ENCODE measurements around the gene INSIG1. TPM values are rescaled to one million over a fixed set of nuclear protein-coding genes. Genes with fewer than 3 reads are reported as not detected.

INSIG1 gene
- total and polyA plus RNA-seq, 4 donors, result 118 to 219 (median 193) TPM

DNA sequence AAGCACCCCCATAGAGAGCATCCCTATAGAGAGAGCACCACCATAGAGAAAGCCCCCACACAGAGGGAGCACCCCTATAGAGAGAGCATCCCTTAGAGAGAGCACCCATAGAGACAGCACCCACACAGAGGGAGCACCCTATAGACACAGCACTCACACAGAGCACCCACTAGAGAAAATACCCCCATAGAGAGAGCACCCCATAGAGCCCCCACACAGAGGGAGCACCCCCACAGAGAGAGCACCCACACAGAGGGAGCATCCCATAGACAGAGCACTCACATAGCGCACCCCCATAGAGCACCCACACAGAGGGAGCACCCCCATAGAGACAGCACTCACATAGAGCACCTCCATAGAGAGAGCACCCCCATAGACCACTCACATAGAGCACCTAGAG is 48.6 kb downstream of the INSIG1 start:
- no peaks in the 10 kb centered on the region for H3K36me3 ChIP-seq (ENCODE audit: control insufficient read depth in 4 of 4, insufficient read depth in 3 of 4, low read depth in 1 of 4, low read length in 3 of 4)
- H3K9me3 ChIP-seq (ENCODE audit: control insufficient read depth in 4 of 4, low read length in 3 of 4), result no peaks in the 10 kb centered on the region
- H3K4me3 ChIP-seq (ENCODE audit: low read depth in 1 of 3, low read length in 3 of 3), result no peak overlapping the region
- WGBS, result 98% methylated on average over 1 of the region's 1 CpG
- DNase-seq (ENCODE audit: low spot score), result no peak
- H3K9ac ChIP-seq (ENCODE audit: low read depth in 1 of 2, low read length in 2 of 2), result no peak overlapping the region
- no peaks in the 10 kb centered on the region for H3K27me3 ChIP-seq (ENCODE audit: control insufficient read depth in 4 of 4, insufficient read depth in 4 of 4, low read length in 3 of 4)
- no peak overlapping the region for H3K27ac ChIP-seq (ENCODE audit: low read depth in 1 of 2, low read length in 2 of 2)
- TF ChIP-seq YY1 (IDR thresholded peaks at IDR 0.05) (no peak), TAF1 (conservative IDR thresholded peaks at IDR 0.05) (no peak), RAD21 (IDR thresholded peaks at IDR 0.05) (no peak), RXRA (IDR thresholded peaks at IDR 0.05) (no peak), SP1 (IDR thresholded peaks at IDR 0.05) (no peak), JUND (IDR thresholded peaks at IDR 0.05) (no peak), FOXA2 (IDR thresholded peaks at IDR 0.05) (no peak), EGR1 (IDR thresholded peaks at IDR 0.05; ENCODE audit: low read depth in 2 of 2) (no peak), NR2F2 (IDR thresholded peaks at IDR 0.05) (no peak), HNF4A (conservative IDR thresholded peaks at IDR 0.05) (no peak), FOXA1 (IDR thresholded peaks at IDR 0.05) (no peak), GABPA (IDR thresholded peaks at IDR 0.05 in 1 of 2, conservative IDR thresholded peaks at IDR 0.05 in 1 of 2) (no peak), HNF4G (IDR thresholded peaks at IDR 0.05) (no peak)
- TF ChIP-seq, protein P1, sequence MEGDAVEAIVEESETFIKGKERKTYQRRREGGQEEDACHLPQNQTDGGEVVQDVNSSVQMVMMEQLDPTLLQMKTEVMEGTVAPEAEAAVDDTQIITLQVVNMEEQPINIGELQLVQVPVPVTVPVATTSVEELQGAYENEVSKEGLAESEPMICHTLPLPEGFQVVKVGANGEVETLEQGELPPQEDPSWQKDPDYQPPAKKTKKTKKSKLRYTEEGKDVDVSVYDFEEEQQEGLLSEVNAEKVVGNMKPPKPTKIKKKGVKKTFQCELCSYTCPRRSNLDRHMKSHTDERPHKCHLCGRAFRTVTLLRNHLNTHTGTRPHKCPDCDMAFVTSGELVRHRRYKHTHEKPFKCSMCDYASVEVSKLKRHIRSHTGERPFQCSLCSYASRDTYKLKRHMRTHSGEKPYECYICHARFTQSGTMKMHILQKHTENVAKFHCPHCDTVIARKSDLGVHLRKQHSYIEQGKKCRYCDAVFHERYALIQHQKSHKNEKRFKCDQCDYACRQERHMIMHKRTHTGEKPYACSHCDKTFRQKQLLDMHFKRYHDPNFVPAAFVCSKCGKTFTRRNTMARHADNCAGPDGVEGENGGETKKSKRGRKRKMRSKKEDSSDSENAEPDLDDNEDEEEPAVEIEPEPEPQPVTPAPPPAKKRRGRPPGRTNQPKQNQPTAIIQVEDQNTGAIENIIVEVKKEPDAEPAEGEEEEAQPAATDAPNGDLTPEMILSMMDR (IDR thresholded peaks at IDR 0.05; ENCODE audit: low read depth, low read length, missing input control), result no peak
- TF ChIP-seq, protein P2, sequence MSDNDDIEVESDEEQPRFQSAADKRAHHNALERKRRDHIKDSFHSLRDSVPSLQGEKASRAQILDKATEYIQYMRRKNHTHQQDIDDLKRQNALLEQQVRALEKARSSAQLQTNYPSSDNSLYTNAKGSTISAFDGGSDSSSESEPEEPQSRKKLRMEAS (IDR thresholded peaks at IDR 0.05), result no peak
- TF ChIP-seq, protein P3, sequence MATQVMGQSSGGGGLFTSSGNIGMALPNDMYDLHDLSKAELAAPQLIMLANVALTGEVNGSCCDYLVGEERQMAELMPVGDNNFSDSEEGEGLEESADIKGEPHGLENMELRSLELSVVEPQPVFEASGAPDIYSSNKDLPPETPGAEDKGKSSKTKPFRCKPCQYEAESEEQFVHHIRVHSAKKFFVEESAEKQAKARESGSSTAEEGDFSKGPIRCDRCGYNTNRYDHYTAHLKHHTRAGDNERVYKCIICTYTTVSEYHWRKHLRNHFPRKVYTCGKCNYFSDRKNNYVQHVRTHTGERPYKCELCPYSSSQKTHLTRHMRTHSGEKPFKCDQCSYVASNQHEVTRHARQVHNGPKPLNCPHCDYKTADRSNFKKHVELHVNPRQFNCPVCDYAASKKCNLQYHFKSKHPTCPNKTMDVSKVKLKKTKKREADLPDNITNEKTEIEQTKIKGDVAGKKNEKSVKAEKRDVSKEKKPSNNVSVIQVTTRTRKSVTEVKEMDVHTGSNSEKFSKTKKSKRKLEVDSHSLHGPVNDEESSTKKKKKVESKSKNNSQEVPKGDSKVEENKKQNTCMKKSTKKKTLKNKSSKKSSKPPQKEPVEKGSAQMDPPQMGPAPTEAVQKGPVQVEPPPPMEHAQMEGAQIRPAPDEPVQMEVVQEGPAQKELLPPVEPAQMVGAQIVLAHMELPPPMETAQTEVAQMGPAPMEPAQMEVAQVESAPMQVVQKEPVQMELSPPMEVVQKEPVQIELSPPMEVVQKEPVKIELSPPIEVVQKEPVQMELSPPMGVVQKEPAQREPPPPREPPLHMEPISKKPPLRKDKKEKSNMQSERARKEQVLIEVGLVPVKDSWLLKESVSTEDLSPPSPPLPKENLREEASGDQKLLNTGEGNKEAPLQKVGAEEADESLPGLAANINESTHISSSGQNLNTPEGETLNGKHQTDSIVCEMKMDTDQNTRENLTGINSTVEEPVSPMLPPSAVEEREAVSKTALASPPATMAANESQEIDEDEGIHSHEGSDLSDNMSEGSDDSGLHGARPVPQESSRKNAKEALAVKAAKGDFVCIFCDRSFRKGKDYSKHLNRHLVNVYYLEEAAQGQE (IDR thresholded peaks at IDR 0.05), result no peak
- TF ChIP-seq, protein P4, sequence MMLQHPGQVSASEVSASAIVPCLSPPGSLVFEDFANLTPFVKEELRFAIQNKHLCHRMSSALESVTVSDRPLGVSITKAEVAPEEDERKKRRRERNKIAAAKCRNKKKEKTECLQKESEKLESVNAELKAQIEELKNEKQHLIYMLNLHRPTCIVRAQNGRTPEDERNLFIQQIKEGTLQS (IDR thresholded peaks at IDR 0.05), result no peak
- TF ChIP-seq, protein P5, sequence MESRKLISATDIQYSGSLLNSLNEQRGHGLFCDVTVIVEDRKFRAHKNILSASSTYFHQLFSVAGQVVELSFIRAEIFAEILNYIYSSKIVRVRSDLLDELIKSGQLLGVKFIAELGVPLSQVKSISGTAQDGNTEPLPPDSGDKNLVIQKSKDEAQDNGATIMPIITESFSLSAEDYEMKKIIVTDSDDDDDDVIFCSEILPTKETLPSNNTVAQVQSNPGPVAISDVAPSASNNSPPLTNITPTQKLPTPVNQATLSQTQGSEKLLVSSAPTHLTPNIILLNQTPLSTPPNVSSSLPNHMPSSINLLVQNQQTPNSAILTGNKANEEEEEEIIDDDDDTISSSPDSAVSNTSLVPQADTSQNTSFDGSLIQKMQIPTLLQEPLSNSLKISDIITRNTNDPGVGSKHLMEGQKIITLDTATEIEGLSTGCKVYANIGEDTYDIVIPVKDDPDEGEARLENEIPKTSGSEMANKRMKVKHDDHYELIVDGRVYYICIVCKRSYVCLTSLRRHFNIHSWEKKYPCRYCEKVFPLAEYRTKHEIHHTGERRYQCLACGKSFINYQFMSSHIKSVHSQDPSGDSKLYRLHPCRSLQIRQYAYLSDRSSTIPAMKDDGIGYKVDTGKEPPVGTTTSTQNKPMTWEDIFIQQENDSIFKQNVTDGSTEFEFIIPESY (IDR thresholded peaks at IDR 0.05), result no peak
- peaks cover 0 to 5% (median 4%) of the 10 kb centered on the region in 4 donors for H3K4me1 ChIP-seq (ENCODE audit: control insufficient read depth in 4 of 4, insufficient read depth in 4 of 4, low read length in 3 of 4)

All from liver (tissue), 9 donors.